Activated naive CD4-positive, alpha-beta T cell treated with anti-CD3 and anti-CD28 coated beads, Interleukin-2, amount 50 U/mL, for 24 hours (primary cell): ENCODE results near the gene FAM107A.

Source experiments
- H3K27ac Mint-ChIP-seq: one replicate; pipeline ENCODE4 v1.8.0; 2021; ENCODE audit warnings: mild to moderate bottlenecking, mixed read lengths
- H3K27me3 Mint-ChIP-seq: one replicate; pipeline ENCODE4 v1.8.0; 2021; ENCODE audit warnings: mixed read lengths
- H3K36me3 Mint-ChIP-seq: one replicate; pipeline ENCODE4 v1.8.0; 2021; ENCODE audit warnings: mixed read lengths
- H3K4me1 Mint-ChIP-seq: one replicate; pipeline ENCODE4 v1.8.0; 2021; ENCODE audit warnings: mixed read lengths
- H3K4me3 Mint-ChIP-seq: one replicate; pipeline ENCODE4 v1.8.0; 2021; ENCODE audit warnings: mild to moderate bottlenecking, mixed read lengths
- H3K9me3 Mint-ChIP-seq: one replicate; pipeline ENCODE4 v1.8.0; 2021; ENCODE audit warnings: mixed read lengths

The FAM107A gene, protein sequence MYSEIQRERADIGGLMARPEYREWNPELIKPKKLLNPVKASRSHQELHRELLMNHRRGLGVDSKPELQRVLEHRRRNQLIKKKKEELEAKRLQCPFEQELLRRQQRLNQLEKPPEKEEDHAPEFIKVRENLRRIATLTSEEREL

DNA sequence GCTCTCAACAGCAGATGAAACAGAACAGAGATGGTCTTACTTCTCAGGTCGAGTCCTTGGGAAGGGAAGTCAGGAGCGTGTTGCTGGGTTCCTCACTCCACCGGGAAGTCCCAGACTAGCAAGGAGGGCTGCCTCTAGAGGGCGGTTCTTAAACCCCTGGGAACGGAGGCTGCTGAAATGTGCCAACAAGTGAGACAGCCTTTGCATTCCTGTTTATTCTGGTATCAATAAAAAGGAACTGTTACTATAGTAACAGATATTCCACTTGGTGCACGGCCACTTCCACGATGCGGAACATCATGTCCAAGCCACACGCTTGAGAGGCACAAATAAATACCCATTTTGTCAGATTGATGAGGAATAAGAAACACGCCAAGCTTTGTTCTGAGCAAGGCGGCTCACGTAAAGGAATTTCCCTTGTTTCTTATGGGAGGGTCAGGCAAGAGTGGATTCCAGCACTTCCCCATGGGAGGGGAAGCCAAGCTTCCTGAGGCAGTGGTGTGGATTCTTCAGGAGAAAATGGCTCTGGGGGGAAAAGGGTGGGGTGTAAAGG, at the start of gene FAM107A:
Gene FAM107A, minus strand, starts transcription at position 123 of the 553 bp plus-strand sequence. CDS start 7,531 bp downstream, outside the sequence.
- no peaks in the 10 kb centered on the region for H3K4me1 Mint-ChIP-seq
- no peaks in the 10 kb centered on the region for H3K27me3 Mint-ChIP-seq
- no peak within 1 kb of the TSS for H3K4me3 Mint-ChIP-seq
- no peaks in the 10 kb centered on the region for H3K36me3 Mint-ChIP-seq
- H3K9me3 Mint-ChIP-seq, result no peaks in the 10 kb centered on the region
- H3K27ac Mint-ChIP-seq, result no peak within 1 kb of the TSS

DNA sequence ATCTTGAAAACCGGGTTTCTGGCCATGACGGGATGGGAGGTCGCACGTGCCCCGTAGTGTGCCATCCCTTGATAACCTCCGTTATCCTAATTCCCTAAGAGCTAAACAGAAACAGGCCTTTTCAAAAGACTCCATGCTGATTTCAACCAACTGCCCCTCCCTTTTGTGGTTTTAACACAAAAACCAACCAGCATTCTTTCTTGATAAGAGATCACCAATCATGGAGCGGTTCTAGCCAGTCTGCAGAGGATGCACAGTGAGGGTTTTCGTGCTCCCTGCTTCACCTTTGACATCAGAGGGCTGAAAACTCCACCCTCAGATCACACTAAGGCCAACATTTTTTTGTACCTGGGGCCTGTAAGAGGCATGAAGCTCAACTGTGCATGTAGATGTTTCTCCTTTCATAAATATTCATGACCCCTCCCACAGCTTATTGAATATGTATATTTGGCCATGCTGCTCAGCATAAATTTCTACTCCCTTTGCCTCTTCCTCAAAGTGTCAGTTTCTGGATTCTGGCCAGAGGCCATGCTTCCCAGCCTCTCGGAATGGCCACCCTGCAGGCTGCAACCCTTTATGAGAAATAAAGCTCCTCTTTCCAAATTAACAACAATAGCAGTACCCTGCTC, 48.1 kb upstream of the FAM107A start:
- no peaks in the 10 kb centered on the region for H3K27me3 Mint-ChIP-seq
- H3K27ac Mint-ChIP-seq, result no peak overlapping the region
- H3K9me3 Mint-ChIP-seq, result no peaks in the 10 kb centered on the region
- no peaks in the 10 kb centered on the region for H3K36me3 Mint-ChIP-seq
- H3K4me1 Mint-ChIP-seq, result no peaks in the 10 kb centered on the region
- H3K4me3 Mint-ChIP-seq, result no peak overlapping the region

DNA sequence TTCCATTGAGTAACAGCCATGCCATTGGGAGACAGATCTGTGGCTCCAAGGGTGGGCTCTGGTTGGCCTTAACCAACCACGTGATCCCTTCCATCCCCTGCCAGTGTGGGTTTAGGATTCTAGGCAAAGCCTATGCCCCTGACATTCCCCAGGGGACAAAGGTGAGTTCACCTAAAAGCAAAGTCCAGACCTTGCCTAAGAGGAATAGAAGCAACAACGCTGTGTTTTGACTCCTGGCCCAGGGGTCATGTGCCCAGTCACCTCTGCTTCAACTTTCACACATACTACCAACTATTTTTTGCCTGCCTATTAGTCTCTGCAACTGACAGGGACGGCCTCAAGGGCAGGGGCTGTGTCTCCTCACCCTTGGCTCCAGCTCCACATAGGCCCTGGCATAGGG, 47.4 kb upstream of the FAM107A start:
- Mint-ChIP-seq H3K27ac (no peak overlapping the region), H3K9me3 (no peaks in the 10 kb centered on the region), H3K36me3 (no peaks in the 10 kb centered on the region), H3K27me3 (no peaks in the 10 kb centered on the region), H3K4me1 (no peaks in the 10 kb centered on the region), H3K4me3 (no peak overlapping the region)

DNA sequence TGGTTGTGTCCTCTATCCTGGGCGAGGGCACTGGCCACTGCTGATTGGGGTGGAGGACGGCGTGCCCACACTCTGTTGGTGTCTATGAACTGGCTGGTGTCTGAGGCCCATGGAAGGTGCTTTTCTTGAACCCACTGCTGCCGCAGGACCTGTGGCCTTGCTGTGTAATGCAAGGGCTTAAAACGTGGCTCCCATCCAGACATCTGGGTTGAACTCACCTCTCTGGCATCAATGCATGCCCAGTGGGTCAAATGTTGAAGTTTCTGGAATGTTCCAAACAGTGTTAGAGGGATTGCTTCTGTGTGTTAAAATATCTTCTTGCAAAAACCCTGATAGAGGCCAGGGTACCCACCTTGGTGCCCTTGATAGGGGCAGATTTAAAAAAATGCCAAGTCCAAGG, 46.8 kb upstream of the FAM107A start:
- no peaks in the 10 kb centered on the region for H3K4me1 Mint-ChIP-seq
- H3K36me3 Mint-ChIP-seq, result no peaks in the 10 kb centered on the region
- H3K27ac Mint-ChIP-seq, result no peak overlapping the region
- no peak overlapping the region for H3K4me3 Mint-ChIP-seq
- no peaks in the 10 kb centered on the region for H3K9me3 Mint-ChIP-seq
- no peaks in the 10 kb centered on the region for H3K27me3 Mint-ChIP-seq

DNA sequence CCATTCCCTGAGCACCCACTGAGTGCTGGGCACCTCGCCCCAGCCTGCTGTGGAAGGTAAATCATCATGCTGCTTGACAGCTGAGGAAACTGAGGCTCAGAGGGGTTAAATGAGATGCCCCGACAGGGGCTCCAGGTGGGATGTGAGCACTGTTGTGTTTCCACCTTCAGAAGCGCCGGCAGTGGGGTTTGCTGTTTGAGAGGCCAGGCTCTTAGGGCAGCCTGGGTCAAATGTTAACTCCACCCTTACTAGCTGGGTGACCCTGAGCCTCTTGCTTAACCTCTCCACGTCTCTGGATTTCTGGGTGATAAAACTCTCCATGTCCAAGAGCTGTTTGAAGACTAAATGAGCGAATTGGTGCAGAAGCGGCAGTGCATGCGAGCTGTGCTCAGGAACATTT, 46.3 kb upstream of the FAM107A start:
- Mint-ChIP-seq H3K27me3 (no peaks in the 10 kb centered on the region), H3K4me3 (no peak overlapping the region), H3K4me1 (no peaks in the 10 kb centered on the region), H3K9me3 (no peaks in the 10 kb centered on the region), H3K27ac (no peak overlapping the region), H3K36me3 (no peaks in the 10 kb centered on the region)

DNA sequence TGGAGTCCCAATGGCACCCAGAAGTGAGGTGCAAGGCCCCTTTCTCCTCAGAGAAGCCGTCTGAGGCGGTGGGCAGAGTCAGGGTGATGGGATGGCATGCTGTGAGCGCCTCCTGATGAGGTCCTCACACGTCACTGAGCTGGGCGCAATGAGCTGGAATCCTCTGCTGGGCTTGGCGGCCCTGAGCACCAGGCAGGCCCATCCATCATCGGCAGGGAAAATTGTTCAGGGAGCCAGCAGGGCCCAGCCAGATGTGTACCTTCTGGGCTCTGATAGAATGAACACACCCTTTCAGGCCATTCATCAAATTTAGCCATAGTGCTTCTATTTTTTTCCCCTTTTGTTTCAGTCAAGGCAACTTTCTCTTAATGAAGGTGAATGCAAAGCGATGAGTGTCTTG, 45.7 kb upstream of the FAM107A start:
- Mint-ChIP-seq H3K36me3 (no peaks in the 10 kb centered on the region), H3K4me3 (no peak overlapping the region), H3K27ac (no peak overlapping the region), H3K4me1 (no peaks in the 10 kb centered on the region), H3K27me3 (no peaks in the 10 kb centered on the region), H3K9me3 (no peaks in the 10 kb centered on the region)

DNA sequence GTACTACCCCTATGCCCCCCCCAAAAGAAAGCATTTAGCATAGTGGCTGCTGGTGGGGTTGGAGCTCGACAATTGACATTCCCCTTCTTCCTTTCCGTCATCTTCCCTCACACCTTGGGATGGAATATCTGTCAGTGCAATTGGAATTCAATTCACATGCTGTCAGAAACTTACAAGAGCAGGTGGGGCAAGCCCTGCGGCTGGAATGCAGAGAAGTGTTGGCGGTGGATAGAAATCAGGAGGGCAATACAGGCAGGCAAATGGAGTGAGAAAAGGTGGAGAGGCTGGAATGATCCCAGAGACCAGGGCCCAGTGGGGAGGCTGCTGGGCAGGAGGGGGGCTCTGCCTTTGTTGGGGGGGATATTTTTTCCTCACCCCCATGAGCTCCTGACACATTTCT, 45.2 kb upstream of the FAM107A start:
- no peaks in the 10 kb centered on the region for H3K9me3 Mint-ChIP-seq
- no peaks in the 10 kb centered on the region for H3K4me1 Mint-ChIP-seq
- no peak overlapping the region for H3K4me3 Mint-ChIP-seq
- H3K36me3 Mint-ChIP-seq, result no peaks in the 10 kb centered on the region
- H3K27me3 Mint-ChIP-seq, result no peaks in the 10 kb centered on the region
- no peak overlapping the region for H3K27ac Mint-ChIP-seq

DNA sequence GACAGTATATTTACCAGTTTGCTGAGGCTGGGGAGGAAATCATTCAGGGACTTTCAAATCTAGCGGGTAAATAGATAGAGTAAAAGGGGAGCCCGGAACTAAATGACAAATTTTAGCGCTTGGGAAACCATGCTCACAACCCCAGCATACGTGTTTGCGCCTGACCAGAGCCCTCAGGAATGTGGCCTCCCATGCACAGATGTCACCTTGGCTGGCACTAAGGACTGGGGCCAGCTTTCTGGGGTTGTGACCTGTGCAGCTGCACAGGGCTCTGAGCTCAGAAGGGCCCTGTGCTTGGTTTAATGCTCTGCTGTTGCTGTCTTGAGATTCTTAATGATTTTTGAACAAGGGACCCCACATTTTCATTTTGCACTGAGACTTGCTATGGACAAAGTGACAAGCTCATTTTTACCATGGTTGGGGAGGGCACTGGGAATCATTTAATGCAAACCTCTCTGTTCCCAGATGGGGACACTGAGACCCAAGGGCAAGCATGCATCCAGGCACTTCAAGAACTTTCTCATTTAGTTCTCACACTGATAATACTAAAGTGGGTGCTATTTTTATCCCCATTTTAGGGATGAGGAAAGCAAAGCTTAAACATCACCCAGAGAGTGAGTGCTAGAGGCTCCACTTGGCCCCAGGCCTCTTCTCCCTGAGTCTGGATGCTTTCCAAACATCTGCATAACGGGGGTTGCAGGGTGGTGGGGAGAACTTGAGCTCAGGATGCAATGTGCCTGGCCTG, 44.1 kb upstream of the FAM107A start:
- Mint-ChIP-seq H3K4me1 (no peaks in the 10 kb centered on the region), H3K4me3 (no peak overlapping the region), H3K27ac (no peak overlapping the region), H3K9me3 (no peaks in the 10 kb centered on the region), H3K36me3 (no peaks in the 10 kb centered on the region), H3K27me3 (no peaks in the 10 kb centered on the region)

DNA sequence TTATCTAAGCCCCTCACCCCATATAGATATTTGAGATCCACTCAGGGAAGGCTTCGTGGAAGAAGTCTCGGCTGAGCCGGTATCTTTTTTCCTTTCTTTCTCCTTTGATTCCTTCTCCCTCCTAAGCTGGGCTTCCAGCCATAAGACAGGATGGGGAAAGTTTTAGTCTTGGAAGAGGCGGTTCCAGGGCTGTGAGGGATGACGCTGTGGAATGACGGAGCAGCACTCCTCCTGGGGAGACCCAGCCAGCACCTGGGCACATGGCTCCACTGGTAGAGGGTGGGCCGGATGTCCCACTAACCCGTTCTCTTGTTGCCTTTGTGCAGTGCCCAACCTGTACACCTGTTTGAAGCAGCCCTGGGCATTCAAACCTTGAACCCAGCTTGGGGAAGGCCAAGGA, 43.2 kb upstream of the FAM107A start:
- Mint-ChIP-seq H3K27me3 (no peaks in the 10 kb centered on the region), H3K27ac (no peak overlapping the region), H3K9me3 (no peaks in the 10 kb centered on the region), H3K4me1 (no peaks in the 10 kb centered on the region), H3K4me3 (no peak overlapping the region), H3K36me3 (no peaks in the 10 kb centered on the region)

DNA sequence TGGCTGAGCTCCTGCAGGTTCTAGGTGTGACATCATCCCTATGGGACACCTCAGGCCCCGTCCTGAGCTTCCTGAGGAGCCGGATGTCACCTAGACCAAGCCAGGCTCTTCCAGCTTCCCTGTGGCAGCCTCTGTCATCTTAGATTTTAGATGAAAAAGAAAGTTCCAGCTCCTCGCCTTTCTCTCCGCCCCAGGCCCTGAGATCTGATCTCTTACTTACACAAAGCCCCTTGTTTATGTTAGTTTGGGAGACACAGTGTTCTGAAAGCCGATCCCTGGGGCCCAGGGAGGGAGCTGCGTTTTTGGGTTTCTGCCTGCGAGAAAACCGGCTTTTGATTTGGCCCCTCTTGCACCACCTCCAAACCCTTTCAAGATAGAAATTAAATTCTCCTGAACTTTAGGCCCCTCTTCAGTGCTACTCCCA, 40.2 kb upstream of the FAM107A start:
- H3K4me3 Mint-ChIP-seq, result no peak overlapping the region
- no peaks in the 10 kb centered on the region for H3K4me1 Mint-ChIP-seq
- H3K27ac Mint-ChIP-seq, result no peak overlapping the region
- no peaks in the 10 kb centered on the region for H3K27me3 Mint-ChIP-seq
- H3K9me3 Mint-ChIP-seq, result no peaks in the 10 kb centered on the region
- no peaks in the 10 kb centered on the region for H3K36me3 Mint-ChIP-seq

DNA sequence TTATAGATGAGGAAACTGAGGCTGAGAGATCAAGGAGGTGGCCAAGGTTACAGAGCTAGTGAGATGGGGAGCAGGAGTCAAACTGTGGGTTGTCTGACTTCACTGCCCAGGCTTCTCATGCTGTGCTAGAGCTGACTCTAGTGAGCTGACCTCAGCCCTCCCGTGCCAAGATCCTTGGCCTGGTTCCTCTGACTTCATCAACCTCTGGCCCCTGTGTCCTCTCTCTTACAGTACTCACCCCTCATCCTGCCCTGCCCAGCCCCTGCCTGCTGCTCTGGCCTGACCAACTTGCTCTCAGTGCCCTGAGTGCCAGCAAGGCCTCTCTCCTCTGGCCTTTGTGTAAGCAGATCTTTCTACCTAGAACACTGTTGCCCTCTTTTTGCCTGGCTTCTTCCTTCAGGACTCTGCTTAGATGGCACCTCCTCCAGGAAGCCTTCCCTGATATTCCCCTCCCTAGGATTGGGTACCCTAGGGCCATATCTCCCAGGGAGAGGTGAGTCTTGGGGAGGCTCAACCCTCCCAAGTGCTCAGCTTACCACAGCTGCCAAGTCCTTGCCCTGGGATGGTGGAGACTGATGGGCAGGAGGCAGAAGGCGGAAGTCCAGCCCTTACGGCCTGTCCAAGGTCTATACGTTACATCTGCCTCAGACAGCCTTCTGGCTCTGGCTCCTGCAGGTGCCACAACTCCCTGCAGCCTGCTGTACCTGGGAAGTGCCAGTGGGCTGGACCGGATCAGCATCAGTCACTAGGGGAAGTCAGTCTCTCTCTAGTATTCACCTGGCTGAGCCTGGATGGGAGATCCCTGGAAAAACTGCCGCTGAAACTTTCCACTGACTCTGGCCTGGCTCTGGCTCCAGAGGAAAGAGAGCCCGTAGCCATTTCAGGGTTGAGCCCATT, 36.3 kb upstream of the FAM107A start:
- H3K4me3 Mint-ChIP-seq, result no peak overlapping the region
- H3K4me1 Mint-ChIP-seq, result no peaks in the 10 kb centered on the region
- H3K27ac Mint-ChIP-seq, result no peak overlapping the region
- peaks cover 5% of the 10 kb centered on the region for H3K27me3 Mint-ChIP-seq
- no peaks in the 10 kb centered on the region for H3K9me3 Mint-ChIP-seq
- H3K36me3 Mint-ChIP-seq, result no peaks in the 10 kb centered on the region

DNA sequence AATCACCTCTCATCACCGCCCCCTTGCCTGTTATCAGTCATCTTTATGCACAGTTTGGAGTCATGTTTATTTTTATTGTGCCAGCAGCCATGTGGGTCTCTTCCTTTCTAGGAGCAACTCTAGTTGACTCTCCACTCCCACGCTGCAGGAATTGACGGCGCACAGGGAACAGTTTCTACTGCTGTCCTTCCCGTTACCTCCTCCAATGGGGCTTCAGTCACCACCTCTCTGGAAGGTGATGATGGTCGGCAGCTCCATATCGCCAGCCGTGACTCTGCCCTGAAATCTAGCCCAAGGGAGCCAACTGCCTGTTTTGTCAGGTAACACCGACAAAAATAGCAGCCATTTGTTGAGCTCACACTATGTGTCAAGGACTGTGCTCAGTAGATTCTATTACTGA, 35.6 kb upstream of the FAM107A start:
- Mint-ChIP-seq H3K27me3 (peaks cover 5% of the 10 kb centered on the region), H3K4me1 (no peaks in the 10 kb centered on the region), H3K4me3 (no peak overlapping the region), H3K36me3 (no peaks in the 10 kb centered on the region), H3K9me3 (no peaks in the 10 kb centered on the region), H3K27ac (no peak overlapping the region)

DNA sequence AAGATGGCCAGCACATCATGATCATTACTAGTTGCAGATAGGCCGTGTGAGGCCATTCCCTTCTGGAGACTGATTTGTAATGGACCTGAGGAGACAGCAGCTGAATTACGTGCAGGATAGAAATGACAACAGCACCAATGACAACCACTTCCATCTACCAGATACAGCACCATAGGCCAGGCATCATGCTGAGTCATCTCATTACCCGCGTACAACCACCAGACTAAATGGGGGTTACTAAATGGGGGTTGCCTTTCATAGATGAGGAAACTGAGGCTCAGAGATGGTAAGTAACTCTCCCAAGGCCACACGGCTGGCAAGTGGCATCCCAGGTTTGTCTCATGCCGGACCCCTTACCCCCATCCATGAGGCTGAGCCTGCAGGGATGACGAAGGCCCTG, 32.8 kb upstream of the FAM107A start:
- H3K4me1 Mint-ChIP-seq, result no peaks in the 10 kb centered on the region
- no peak overlapping the region for H3K27ac Mint-ChIP-seq
- H3K9me3 Mint-ChIP-seq, result no peaks in the 10 kb centered on the region
- no peaks in the 10 kb centered on the region for H3K36me3 Mint-ChIP-seq
- H3K27me3 Mint-ChIP-seq, result peaks cover 5% of the 10 kb centered on the region
- no peak overlapping the region for H3K4me3 Mint-ChIP-seq

DNA sequence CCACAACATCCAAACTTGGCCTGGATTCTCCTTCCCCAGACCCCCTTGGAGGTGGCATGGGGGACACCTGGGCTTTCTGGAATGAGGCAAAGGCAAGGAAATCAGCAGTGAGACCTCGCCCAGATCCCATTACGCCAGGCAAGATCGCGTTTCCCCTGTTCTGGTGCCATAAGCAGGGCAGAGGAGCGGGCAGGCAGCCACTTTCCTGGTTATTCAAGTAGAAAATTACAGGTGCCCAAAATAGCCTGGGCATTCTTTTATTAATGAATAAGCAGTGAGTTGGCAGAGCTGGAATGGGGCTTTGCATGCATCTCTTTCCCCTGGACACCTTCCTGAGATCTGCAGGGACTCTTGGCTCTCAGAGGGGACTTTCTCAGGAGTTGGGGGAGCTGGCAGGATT, 31.5 kb upstream of the FAM107A start:
- no peaks in the 10 kb centered on the region for H3K4me1 Mint-ChIP-seq
- H3K27ac Mint-ChIP-seq, result no peak overlapping the region
- peaks cover 5% of the 10 kb centered on the region for H3K27me3 Mint-ChIP-seq
- H3K36me3 Mint-ChIP-seq, result no peaks in the 10 kb centered on the region
- no peaks in the 10 kb centered on the region for H3K9me3 Mint-ChIP-seq
- no peak overlapping the region for H3K4me3 Mint-ChIP-seq

DNA sequence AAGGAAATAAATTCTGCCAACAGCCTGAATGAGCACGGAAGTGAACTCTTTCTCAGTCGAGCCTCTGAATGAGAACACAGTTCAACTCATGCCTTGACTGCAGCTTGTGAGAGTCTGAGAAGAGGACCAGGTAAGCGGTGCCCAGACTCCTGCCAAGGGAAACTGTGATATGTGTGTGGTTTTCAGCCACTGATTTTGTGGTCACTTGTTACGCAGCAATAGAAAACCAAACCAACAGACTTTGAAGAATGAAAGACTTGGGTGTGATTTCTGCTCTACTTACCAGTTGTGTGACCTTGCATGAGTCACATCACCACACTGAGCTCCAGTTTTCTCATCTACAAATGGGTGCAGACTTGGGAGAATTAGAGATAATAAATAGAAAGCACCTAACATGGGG, 30.6 kb upstream of the FAM107A start:
- Mint-ChIP-seq H3K4me1 (no peaks in the 10 kb centered on the region), H3K27ac (no peak overlapping the region), H3K27me3 (peaks cover 5% of the 10 kb centered on the region), H3K9me3 (no peaks in the 10 kb centered on the region), H3K4me3 (no peak overlapping the region), H3K36me3 (no peaks in the 10 kb centered on the region)
